C4-2B (cell line): ENCODE data around the gene NIF3L1.

Experiments used
- H3K27ac ChIP-seq: fragments of 450-650 bp; 2 replicates; pipeline ENCODE4 v1.5.1; 2017
- ZFX ChIP-seq: fragments of 450-650 bp; IDR thresholded peaks from 2 replicates; pipeline ENCODE4 v1.6.1; 2017
- TF ChIP-seq, protein P1 (sequence below): fragments of 450-650 bp; conservative IDR thresholded peaks from 2 replicates; pipeline ENCODE4 v1.5.1; 2017; ENCODE audit warnings: mild to moderate bottlenecking

The NIF3L1 gene

DNA sequence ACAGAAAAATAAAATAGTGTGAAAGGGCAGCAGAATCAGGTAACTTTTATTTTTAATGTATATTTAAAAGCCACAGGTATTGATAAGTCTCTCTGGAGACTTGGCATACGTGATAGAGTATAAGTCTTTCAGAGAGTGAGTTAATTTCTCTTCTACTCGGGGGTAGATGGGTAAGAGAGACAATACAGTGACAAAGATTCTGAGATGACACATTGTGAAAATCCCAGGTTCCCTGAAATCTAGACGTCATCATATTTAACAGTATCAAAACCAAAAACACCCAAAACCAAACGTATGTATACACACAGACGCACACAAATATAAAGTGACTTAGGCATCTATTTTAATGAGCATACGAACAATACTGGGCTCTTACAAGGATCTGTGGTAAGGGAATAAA lies 33.3 kb downstream of the NIF3L1 start:
- H3K27ac ChIP-seq: no peak overlapping the region
- no peak for TF ChIP-seq ZFX

DNA sequence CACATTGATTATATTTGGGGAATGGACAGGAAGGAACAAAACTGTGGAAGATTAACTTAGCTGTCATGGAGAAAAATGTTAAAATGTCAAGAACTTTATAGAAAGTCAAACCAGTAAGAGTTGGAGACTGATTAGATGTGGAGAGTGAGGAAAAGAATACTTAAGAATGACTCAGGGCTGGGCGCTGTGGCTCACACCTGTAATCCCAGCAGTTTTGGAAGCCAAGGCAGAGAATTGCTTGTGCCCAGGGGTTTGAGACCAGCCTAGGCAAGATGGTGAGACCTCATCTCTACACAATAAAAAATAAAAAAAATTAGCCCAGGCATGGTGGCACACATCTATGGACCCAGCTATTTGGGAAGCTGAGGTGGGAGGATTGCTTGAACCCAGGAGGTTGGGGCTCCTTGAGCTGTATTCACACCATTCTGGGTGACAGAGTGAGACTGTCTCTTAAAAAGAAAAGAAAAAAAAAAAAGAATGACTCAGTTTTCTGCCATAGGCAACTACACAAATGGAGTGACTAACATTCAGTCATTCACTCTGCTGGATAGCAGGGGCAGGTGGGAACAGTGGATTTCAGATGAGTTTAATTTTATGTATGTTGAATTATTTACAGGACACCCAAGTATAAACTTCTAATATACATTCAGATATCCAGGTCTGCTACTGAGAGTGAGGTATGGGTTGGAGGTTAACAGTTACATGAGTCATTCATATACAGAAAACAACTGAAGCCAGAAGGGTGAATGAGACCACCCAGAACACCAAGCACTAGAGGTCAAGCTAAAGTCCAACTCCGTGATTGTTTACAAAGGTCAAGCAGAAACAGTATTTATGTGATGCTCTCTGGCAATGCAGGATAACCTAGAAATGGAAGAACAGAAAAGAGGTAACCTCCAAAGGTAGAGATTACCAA lies 40.4 kb downstream of the NIF3L1 start:
- no peak for TF ChIP-seq ZFX
- TF ChIP-seq, protein P1, sequence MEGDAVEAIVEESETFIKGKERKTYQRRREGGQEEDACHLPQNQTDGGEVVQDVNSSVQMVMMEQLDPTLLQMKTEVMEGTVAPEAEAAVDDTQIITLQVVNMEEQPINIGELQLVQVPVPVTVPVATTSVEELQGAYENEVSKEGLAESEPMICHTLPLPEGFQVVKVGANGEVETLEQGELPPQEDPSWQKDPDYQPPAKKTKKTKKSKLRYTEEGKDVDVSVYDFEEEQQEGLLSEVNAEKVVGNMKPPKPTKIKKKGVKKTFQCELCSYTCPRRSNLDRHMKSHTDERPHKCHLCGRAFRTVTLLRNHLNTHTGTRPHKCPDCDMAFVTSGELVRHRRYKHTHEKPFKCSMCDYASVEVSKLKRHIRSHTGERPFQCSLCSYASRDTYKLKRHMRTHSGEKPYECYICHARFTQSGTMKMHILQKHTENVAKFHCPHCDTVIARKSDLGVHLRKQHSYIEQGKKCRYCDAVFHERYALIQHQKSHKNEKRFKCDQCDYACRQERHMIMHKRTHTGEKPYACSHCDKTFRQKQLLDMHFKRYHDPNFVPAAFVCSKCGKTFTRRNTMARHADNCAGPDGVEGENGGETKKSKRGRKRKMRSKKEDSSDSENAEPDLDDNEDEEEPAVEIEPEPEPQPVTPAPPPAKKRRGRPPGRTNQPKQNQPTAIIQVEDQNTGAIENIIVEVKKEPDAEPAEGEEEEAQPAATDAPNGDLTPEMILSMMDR: no peak
- H3K27ac ChIP-seq: no peak overlapping the region

GRCh38 chr2:200930947-200931626 lies 41.9 kb downstream of the NIF3L1 start:
- no peak overlapping the region for H3K27ac ChIP-seq
- TF ChIP-seq, protein P1: no peak
- no peak for TF ChIP-seq ZFX

- no peak for TF ChIP-seq ZFX
- TF ChIP-seq, protein P1: no peak
These were observed 50.7 kb downstream of the NIF3L1 start for GRCh38 chr2:200939832-200940231.

GRCh38 chr2:200943527-200944105 lies 54.4 kb downstream of the NIF3L1 start:
- TF ChIP-seq, protein P1: no peak
- no peak overlapping the region for H3K27ac ChIP-seq

More at GRCh38 chr2:200939832-200940231, 50.7 kb downstream of the NIF3L1 start:
- H3K27ac ChIP-seq: no peak overlapping the region

- no peak overlapping the region for H3K27ac ChIP-seq
- TF ChIP-seq, protein P1: no peak
- no peak for TF ChIP-seq ZFX
These were observed 55.6 kb downstream of the NIF3L1 start for GRCh38 chr2:200944467-200945394.

GRCh38 chr2:200945395-200945729 lies 56.2 kb downstream of the NIF3L1 start:
- no peak for TF ChIP-seq ZFX
- TF ChIP-seq, protein P1: no peak
- H3K27ac ChIP-seq: no peak overlapping the region
